Measurements from ENCODE around the gene GYG1. TPM values are rescaled to one million over a fixed set of nuclear protein-coding genes. Genes with fewer than 3 reads are reported as not detected.
A peak's percentile ranks its signal among the peaks of the same experiment; 100 is the strongest.
"Not testable (repeated sequence)": the region's sequence is repeated elsewhere in the genome, so short reads cannot be mapped to it uniquely, and the experiment has no call there.

GYG1 gene
- polyA plus RNA-seq, 1 donor, result 31.7 TPM

DNA sequence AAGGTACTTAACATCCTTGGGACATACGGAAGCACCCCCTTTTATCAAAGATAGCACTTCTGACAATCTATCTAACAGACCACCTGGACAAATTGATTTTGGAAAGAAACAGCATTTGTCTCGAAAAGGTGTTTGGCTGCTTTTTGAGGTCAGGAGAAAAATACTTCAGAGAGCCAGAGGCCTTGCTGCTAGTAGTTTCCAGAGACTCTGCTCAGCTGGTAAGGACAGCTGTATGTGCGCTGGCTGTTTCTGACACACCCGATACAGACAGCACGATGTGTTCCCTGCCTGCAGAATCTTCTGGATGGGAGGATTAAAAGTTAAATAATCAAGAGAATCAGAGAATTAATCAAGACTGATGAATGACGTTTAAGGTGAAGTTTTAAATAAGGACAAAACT is 15.6 kb upstream of the GYG1 start:
- Histone ChIP-seq H3K9me3 (ENCODE audit: control insufficient read depth, low read depth, low read length) (no peaks in the 10 kb centered on the region), H3K27me3 (ENCODE audit: control insufficient read depth, insufficient read depth, low read length) (no peaks in the 10 kb centered on the region), H3K27ac (ENCODE audit: low read length) (no peak overlapping the region), H3K36me3 (ENCODE audit: control insufficient read depth, insufficient read depth, low read length) (no peaks in the 10 kb centered on the region), H3K4me1 (ENCODE audit: control insufficient read depth, insufficient read depth, low read length) (no peaks in the 10 kb centered on the region), H3K4me3 (ENCODE audit: low read length) (no peak overlapping the region)
- no peak for DNase-seq
- 100% methylated on average over 1 of the region's 6 CpGs for WGBS (ENCODE audit: insufficient coverage, low lambda C conversion rate)

DNA sequence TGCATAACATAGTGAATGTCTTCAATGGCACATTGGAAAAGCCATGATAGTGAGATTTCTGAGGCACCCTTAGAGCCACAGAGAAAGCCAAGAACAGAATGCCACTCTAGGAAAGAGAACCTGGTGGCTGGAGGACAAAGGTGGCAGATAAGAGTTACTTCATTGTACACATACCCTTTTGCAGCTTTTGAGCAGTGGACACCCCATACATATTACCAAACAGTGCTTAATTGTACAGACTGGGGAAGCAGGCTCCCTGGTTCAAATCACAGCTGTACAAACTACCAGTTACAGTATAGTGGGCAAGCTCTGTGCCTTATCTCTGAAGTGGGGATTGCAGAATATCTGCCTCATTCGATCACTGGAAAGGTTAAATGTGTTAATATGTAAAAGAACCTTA is 10.1 kb upstream of the GYG1 start:
- Histone ChIP-seq H3K9me3 (ENCODE audit: control insufficient read depth, low read depth, low read length) (no peaks in the 10 kb centered on the region), H3K27ac (ENCODE audit: low read length) (no peak overlapping the region), H3K27me3 (ENCODE audit: control insufficient read depth, insufficient read depth, low read length) (no peaks in the 10 kb centered on the region), H3K4me1 (ENCODE audit: control insufficient read depth, insufficient read depth, low read length) (no peaks in the 10 kb centered on the region), H3K36me3 (ENCODE audit: control insufficient read depth, insufficient read depth, low read length) (no peaks in the 10 kb centered on the region), H3K4me3 (ENCODE audit: low read length) (no peak overlapping the region)
- WGBS (ENCODE audit: insufficient coverage, low lambda C conversion rate), result no CpG with 5 or more reads among the region's 1 CpG
- peak in 1 of 2 donors; percentile 62 for DNase-seq

DNA sequence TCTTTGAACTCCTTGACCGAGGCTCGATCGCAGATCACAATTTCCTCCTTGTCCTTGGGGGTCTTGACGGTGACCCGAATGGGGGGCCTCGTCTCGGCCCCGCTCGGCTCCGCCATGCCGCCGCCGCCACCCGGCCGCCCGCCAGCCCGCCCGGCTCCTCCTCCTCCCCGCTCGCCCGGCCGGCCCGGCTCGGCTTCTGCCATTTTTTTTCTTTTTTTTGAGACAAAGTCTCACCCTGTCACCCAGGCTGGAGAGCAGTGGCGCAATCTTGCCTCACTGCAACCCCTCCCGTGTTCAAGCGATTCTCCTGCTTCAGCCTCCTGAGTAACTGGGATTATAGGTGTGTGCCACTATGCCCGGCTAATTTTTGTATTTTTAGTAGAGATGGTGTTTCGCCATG is 3.8 kb upstream of the GYG1 start:
- DNase-seq; H3K9me3 ChIP-seq (ENCODE audit: control insufficient read depth, low read depth, low read length); H3K27ac ChIP-seq (ENCODE audit: low read length); H3K36me3 ChIP-seq (ENCODE audit: control insufficient read depth, insufficient read depth, low read length); H3K27me3 ChIP-seq (ENCODE audit: control insufficient read depth, insufficient read depth, low read length); H3K4me1 ChIP-seq (ENCODE audit: control insufficient read depth, insufficient read depth, low read length); H3K4me3 ChIP-seq (ENCODE audit: low read length): not testable (repeated sequence)
- WGBS (ENCODE audit: insufficient coverage, low lambda C conversion rate), result no CpG with 5 or more reads among the region's 29 CpGs

DNA sequence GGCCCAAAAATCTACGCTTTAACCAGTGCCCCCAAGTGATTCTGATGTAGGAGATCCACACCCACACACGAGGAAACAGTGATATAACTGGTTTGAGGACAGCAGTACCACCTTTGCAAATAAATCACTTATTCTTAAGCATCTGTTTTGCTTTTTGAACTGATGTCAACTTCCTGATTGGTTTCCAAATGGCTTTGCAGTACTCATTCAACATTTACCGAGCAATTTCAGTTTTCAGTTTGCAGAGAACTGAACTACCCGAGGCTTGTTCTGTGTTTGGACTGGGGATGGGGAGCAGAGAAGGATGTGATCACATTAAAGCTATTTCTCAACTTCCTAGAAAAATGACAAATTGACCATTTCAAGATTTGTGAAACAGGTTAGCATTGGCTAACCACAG is 1.1 kb upstream of the GYG1 start:
- WGBS (ENCODE audit: insufficient coverage, low lambda C conversion rate), result 100% methylated on average over 1 of the region's 4 CpGs
- H3K36me3 ChIP-seq (ENCODE audit: control insufficient read depth, insufficient read depth, low read length), result peaks cover 10% of the 10 kb centered on the region
- H3K4me1 ChIP-seq (ENCODE audit: control insufficient read depth, insufficient read depth, low read length), result peaks cover 5% of the 10 kb centered on the region
- H3K9me3 ChIP-seq (ENCODE audit: control insufficient read depth, low read depth, low read length), result no peaks in the 10 kb centered on the region
- no peak overlapping the region for H3K4me3 ChIP-seq (ENCODE audit: low read length)
- DNase-seq, result no peak
- no peaks in the 10 kb centered on the region for H3K27me3 ChIP-seq (ENCODE audit: control insufficient read depth, insufficient read depth, low read length)
- no peak overlapping the region for H3K27ac ChIP-seq (ENCODE audit: low read length)

DNA sequence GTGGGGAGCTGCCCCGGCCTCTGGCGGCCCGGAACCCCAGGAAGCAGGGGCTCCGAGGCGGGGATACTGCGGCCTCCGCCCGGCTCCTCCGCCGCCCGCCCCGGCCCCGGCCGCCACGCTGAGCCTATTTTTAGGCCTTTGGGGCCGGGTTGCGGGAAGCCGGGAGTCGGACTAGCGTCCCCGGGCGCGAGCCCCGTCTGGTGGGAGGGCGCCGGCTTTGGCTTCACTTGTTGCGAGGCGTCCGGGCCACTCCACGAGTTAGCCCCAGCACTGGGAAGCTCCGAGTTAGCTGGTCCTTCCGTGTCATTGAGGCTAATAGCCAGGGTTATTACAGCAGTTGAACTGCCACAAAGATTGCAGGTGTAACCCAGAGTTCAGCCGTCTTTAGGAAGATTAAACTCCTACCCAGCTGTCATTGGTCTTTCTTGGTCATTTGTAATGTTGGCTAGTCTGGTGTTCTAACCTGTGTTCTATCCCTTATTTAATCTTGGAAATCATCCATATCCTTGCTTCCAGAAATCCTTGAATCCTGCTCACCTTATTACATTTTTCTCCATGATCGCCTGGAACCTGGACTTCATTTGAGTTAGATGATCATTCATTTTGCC is 791 bp downstream of the GYG1 start:
- DNase-seq, result peak; percentile 13 to 66
- Histone ChIP-seq H3K36me3 (ENCODE audit: control insufficient read depth, insufficient read depth, low read length) (peaks cover 27% of the 10 kb centered on the region), H3K27ac (ENCODE audit: low read length) (peak overlapping the region; percentile 87), H3K4me3 (ENCODE audit: low read length) (peak overlapping the region; percentile 76), H3K9me3 (ENCODE audit: control insufficient read depth, low read depth, low read length) (no peaks in the 10 kb centered on the region), H3K27me3 (ENCODE audit: control insufficient read depth, insufficient read depth, low read length) (no peaks in the 10 kb centered on the region), H3K4me1 (ENCODE audit: control insufficient read depth, insufficient read depth, low read length) (peaks cover 5% of the 10 kb centered on the region)
- WGBS (ENCODE audit: insufficient coverage, low lambda C conversion rate), result 67% methylated on average over 1 of the region's 34 CpGs

DNA sequence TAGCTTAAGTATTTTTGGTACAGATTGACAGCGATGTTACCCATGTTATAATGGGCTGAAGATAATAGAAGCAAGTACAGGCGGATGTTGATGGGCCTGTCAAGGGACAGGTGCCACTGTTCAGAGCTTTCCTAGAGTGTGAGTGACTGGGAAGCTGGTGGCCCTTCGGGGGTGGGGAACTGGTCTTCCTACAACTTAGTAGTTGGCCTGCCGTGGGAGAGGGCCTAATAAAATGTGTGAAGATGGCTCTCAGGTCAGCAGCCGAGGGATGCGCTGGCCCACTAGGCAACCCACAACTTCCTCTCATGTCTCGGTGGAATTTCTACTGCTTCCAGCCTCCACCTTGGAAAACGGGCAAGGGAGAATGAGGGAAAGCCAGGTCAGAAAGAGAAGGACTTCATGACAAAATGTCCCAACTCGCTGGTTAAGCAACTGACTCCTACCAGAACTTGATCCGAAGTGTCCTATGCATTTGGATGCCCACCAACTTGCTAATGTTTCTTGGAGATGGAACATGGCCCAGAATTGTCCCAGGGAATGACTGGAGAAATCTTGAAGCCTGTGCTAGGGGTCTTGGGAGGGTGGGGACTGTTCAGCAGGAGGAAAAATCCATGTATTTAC is 1.4 kb downstream of the GYG1 start:
- Histone ChIP-seq H3K4me3 (ENCODE audit: low read length) (peak overlapping the region; percentile 76), H3K9me3 (ENCODE audit: control insufficient read depth, low read depth, low read length) (no peaks in the 10 kb centered on the region), H3K27ac (ENCODE audit: low read length) (no peak overlapping the region), H3K27me3 (ENCODE audit: control insufficient read depth, insufficient read depth, low read length) (no peaks in the 10 kb centered on the region), H3K4me1 (ENCODE audit: control insufficient read depth, insufficient read depth, low read length) (peaks cover 5% of the 10 kb centered on the region), H3K36me3 (ENCODE audit: control insufficient read depth, insufficient read depth, low read length) (peaks cover 32% of the 10 kb centered on the region)
- no peak for DNase-seq
- no CpG with 5 or more reads among the region's 10 CpGs for WGBS (ENCODE audit: insufficient coverage, low lambda C conversion rate)

DNA sequence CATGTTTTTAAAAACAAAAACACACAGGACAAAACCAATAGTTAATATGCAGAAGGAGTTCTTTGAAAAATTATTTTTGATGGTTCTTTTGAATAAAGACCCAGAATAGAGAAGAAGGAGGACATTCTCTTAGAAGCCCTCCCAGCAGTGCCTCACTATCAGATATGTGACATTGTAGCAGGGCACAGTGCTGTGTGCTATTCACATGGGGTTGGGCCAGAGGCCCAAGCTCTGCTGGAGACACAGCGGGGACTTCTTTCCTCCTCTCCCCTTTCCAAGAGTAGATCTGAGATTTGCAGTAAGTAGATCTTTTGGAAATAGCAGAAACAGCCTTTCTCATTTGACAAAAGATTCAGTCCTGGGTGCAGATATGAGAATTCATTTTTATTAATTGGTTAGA is 6.3 kb downstream of the GYG1 start:
- H3K4me3 ChIP-seq (ENCODE audit: low read length), result no peak overlapping the region
- H3K9me3 ChIP-seq (ENCODE audit: control insufficient read depth, low read depth, low read length), result no peaks in the 10 kb centered on the region
- H3K27ac ChIP-seq (ENCODE audit: low read length), result no peak overlapping the region
- DNase-seq, result no peak
- no peaks in the 10 kb centered on the region for H3K27me3 ChIP-seq (ENCODE audit: control insufficient read depth, insufficient read depth, low read length)
- WGBS (ENCODE audit: insufficient coverage, low lambda C conversion rate), result no CpG with 5 or more reads among the region's 1 CpG
- peaks cover 3% of the 10 kb centered on the region for H3K4me1 ChIP-seq (ENCODE audit: control insufficient read depth, insufficient read depth, low read length)
- H3K36me3 ChIP-seq (ENCODE audit: control insufficient read depth, insufficient read depth, low read length), result peaks cover 53% of the 10 kb centered on the region

DNA sequence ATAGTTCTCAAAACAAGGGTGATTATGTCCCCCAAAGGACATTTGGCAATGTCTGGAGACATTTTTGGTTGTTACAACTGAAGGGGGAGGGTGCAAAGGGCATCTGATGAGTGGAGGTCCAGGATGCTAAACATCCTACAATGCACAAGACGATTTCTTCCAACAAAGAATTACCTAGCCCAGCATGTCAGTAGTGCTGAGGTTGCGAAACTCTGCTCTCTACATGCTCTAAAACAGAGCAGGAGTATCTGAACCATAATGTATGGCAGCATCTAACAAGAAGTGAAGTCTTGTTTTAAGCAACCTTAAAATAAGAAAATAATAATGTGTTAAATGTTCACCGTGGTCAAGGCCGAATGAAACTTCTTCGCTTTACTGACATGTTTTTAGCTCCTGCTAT is 7.0 kb downstream of the GYG1 start:
- Histone ChIP-seq H3K27ac (ENCODE audit: low read length) (no peak overlapping the region), H3K4me3 (ENCODE audit: low read length) (no peak overlapping the region), H3K9me3 (ENCODE audit: control insufficient read depth, low read depth, low read length) (no peaks in the 10 kb centered on the region), H3K27me3 (ENCODE audit: control insufficient read depth, insufficient read depth, low read length) (no peaks in the 10 kb centered on the region), H3K36me3 (ENCODE audit: control insufficient read depth, insufficient read depth, low read length) (peaks cover 53% of the 10 kb centered on the region), H3K4me1 (ENCODE audit: control insufficient read depth, insufficient read depth, low read length) (no peaks in the 10 kb centered on the region)
- no peak for DNase-seq
- 100% methylated on average over 3 of the region's 5 CpGs for WGBS (ENCODE audit: insufficient coverage, low lambda C conversion rate)

DNA sequence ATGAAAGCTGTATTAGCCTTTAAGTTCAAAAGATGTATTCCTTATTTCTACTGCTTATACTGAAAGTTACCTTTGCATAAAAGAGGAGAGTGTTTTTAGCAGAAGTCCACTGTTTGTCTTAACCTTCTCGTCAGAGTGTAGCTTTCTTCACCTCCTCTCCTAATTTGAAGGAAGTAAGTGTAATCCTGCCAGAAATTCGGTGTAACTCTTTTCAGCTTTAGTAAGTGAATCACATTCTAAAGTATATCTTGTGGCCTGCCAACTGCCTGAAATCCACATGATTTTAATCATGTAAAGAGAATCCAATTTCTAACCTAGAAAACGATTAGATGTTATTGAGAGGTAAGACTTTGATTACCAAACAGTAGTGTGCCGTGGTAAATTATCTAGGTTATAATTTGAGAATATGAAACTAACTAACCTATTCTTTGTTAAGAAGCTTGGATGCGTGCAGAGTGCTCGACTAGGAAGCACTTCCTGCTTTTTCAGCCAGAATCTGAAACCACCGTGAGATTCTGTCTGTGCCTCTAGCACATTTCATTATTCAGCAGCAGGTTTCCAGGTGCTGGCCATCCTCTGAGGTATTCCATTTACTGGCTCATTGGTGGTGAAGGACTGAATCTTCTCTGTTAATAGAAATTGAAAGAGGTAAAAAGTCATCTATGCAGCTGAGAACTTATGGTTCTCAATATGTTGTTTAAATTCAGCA is 7.5 kb downstream of the GYG1 start:
- H3K4me1 ChIP-seq (ENCODE audit: control insufficient read depth, insufficient read depth, low read length), result no peaks in the 10 kb centered on the region
- WGBS (ENCODE audit: insufficient coverage, low lambda C conversion rate), result 80% methylated on average over 2 of the region's 7 CpGs
- H3K27ac ChIP-seq (ENCODE audit: low read length), result no peak overlapping the region
- peaks cover 53% of the 10 kb centered on the region for H3K36me3 ChIP-seq (ENCODE audit: control insufficient read depth, insufficient read depth, low read length)
- H3K4me3 ChIP-seq (ENCODE audit: low read length), result no peak overlapping the region
- no peak for DNase-seq
- H3K27me3 ChIP-seq (ENCODE audit: control insufficient read depth, insufficient read depth, low read length), result no peaks in the 10 kb centered on the region
- no peaks in the 10 kb centered on the region for H3K9me3 ChIP-seq (ENCODE audit: control insufficient read depth, low read depth, low read length)

DNA sequence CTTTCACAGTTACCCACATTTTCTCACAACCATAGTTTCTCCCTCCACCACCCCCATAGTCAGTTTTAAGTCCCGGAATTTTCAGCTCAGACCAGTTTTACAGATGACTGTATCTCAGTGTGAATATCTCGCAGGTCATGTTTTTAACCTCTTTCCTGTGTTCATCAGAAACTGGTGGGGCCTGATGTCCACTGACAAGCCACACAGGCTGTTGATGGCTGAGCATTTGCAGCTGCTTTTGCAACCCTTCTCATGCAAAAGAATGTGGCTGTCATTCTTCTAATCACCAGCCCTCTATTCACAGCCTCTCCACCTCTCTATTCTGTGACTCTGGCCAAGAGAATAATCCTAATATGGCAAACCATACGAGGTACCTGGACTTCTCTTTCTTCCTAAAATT is 8.5 kb downstream of the GYG1 start:
- Histone ChIP-seq H3K27me3 (ENCODE audit: control insufficient read depth, insufficient read depth, low read length) (no peaks in the 10 kb centered on the region), H3K4me3 (ENCODE audit: low read length) (no peak overlapping the region), H3K36me3 (ENCODE audit: control insufficient read depth, insufficient read depth, low read length) (peaks cover 48% of the 10 kb centered on the region), H3K4me1 (ENCODE audit: control insufficient read depth, insufficient read depth, low read length) (no peaks in the 10 kb centered on the region), H3K9me3 (ENCODE audit: control insufficient read depth, low read depth, low read length) (no peaks in the 10 kb centered on the region), H3K27ac (ENCODE audit: low read length) (no peak overlapping the region)
- no peak for DNase-seq
- WGBS (ENCODE audit: insufficient coverage, low lambda C conversion rate), result 75% methylated on average over 1 of the region's 3 CpGs
